ENCODE results near the gene ZNF541.

DNA sequence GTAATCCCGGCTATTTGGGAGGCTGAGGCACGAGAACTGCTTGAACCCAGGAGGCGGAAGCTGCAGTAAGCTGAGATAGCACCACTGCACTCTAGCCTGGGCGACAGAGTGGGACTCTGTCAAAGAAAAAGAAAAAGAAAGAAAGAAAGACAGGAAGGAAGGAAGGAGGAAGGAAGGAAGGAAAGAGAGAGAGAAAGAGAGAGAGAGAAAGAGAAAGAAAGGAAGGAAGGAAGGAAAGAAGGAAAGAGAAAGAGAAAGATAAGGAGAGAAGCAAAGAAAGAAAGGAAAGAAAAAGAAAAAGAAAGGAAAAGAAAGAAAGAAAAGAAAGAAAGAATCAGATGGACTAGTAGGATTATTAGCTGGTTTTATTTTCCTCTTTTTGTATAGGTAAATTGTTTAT lies 22.8 kb downstream of the ZNF541 start:
- TF ChIP-seq FOXP2 (optimal IDR thresholded peaks at IDR 0.05; ENCODE audit: control extremely low read depth, extremely low read length, insufficient read depth) (no peak), EZH2 (IDR thresholded peaks at IDR 0.05) (no peak), POLR2AphosphoS5 (IDR thresholded peaks at IDR 0.05; ENCODE audit: borderline replicate concordance, low read depth, low read length) (no peak)

Data from SK-N-MC (cell line).